ENCODE measurements around the gene FOXP2.
"Not testable (repeated sequence)": the region's sequence is repeated elsewhere in the genome, so short reads cannot be mapped to it uniquely, and the experiment has no call there.

FOXP2 gene

GRCh38 chr7:114547346-114547745 lies 132.7 kb downstream of the FOXP2 start:
- not testable (repeated sequence) for H3K9me3 ChIP-seq (ENCODE audit: control insufficient read depth, low read length); DNase-seq (ENCODE audit: low read depth); H3K27me3 ChIP-seq (replicated peaks; ENCODE audit: control insufficient read depth, insufficient read depth, low read length); H3K9ac ChIP-seq (ENCODE audit: low read length); H3K4me3 ChIP-seq (ENCODE audit: low read length); H3K36me3 ChIP-seq (ENCODE audit: control insufficient read depth, insufficient read depth, low read length, severe bottlenecking)
- H3K4me1 ChIP-seq (ENCODE audit: control insufficient read depth, insufficient read depth, low read length): peaks cover 20% of the 10 kb centered on the region

GRCh38 chr7:114548081-114548980 lies 133.7 kb downstream of the FOXP2 start:
- Histone ChIP-seq H3K9ac (ENCODE audit: low read length) (no peak overlapping the region), H3K4me1 (ENCODE audit: control insufficient read depth, insufficient read depth, low read length) (peaks cover 20% of the 10 kb centered on the region), H3K36me3 (ENCODE audit: control insufficient read depth, insufficient read depth, low read length, severe bottlenecking) (no peaks in the 10 kb centered on the region), H3K4me3 (ENCODE audit: low read length) (no peak overlapping the region), H3K9me3 (ENCODE audit: control insufficient read depth, low read length) (no peaks in the 10 kb centered on the region), H3K27me3 (replicated peaks; ENCODE audit: control insufficient read depth, insufficient read depth, low read length) (no peaks in the 10 kb centered on the region)
- peak; percentile 43 for DNase-seq (ENCODE audit: low read depth)

DNA sequence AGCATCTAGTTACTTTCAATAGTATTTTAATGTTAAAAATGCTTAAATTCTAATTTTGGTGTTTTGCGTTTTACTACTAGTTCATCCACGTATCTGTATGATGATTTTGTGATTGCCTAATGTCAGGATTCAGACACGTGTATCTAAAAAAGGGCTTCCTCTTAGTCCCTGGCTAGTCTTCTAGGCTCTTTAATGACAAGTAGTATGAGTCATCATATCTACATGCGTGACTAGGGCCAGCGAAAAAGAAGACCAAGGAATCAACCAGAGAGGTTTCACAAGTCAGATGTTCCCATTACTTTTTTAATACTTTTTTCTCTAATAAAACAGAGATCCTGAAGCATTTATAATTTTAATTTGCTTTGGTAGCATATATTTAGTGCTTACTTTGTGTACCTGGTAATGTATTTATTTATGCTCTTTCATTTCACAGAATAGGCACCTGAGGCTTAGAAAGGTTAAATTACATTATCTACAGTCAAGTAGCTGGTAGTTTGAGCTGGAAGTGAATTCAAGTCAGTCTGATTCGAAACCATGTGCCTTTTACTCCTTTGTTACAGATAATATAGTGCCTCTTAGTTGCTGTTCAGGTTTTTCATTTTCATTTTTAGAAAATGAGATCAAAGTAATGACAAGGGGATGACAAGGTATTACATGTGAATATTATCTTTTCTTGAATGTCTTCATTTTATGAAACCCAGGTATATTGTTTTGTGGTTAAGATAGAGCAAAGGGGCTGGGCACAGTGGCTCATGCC lies 140.3 kb downstream of the FOXP2 start:
- no peaks in the 10 kb centered on the region for H3K9me3 ChIP-seq (ENCODE audit: control insufficient read depth, low read length)
- DNase-seq (ENCODE audit: low read depth): no peak
- H3K4me1 ChIP-seq (ENCODE audit: control insufficient read depth, insufficient read depth, low read length): peaks cover 8% of the 10 kb centered on the region

GRCh38 chr7:114567416-114567815 lies 152.8 kb downstream of the FOXP2 start:
- Histone ChIP-seq H3K36me3 (ENCODE audit: control insufficient read depth, insufficient read depth, low read length, severe bottlenecking) (no peaks in the 10 kb centered on the region), H3K27me3 (replicated peaks; ENCODE audit: control insufficient read depth, insufficient read depth, low read length) (no peaks in the 10 kb centered on the region), H3K9me3 (ENCODE audit: control insufficient read depth, low read length) (no peaks in the 10 kb centered on the region), H3K4me3 (ENCODE audit: low read length) (no peak overlapping the region), H3K4me1 (ENCODE audit: control insufficient read depth, insufficient read depth, low read length) (peaks cover 7% of the 10 kb centered on the region), H3K9ac (ENCODE audit: low read length) (no peak overlapping the region)
- DNase-seq (ENCODE audit: low read depth): peak; percentile 70

More for the DNA sequence above, 140.3 kb downstream of the FOXP2 start:
- H3K9ac ChIP-seq (ENCODE audit: low read length): no peak overlapping the region
- H3K36me3 ChIP-seq (ENCODE audit: control insufficient read depth, insufficient read depth, low read length, severe bottlenecking): no peaks in the 10 kb centered on the region
- H3K4me3 ChIP-seq (ENCODE audit: low read length): peak overlapping the region; percentile 38
- no peaks in the 10 kb centered on the region for H3K27me3 ChIP-seq (replicated peaks; ENCODE audit: control insufficient read depth, insufficient read depth, low read length)

- peaks cover 10% of the 10 kb centered on the region for H3K4me1 ChIP-seq (ENCODE audit: control insufficient read depth, insufficient read depth, low read length)
- H3K9me3 ChIP-seq (ENCODE audit: control insufficient read depth, low read length): no peaks in the 10 kb centered on the region
- H3K9ac ChIP-seq (ENCODE audit: low read length): no peak overlapping the region
- no peak for DNase-seq (ENCODE audit: low read depth)
- no peaks in the 10 kb centered on the region for H3K27me3 ChIP-seq (replicated peaks; ENCODE audit: control insufficient read depth, insufficient read depth, low read length)
- no peak overlapping the region for H3K4me3 ChIP-seq (ENCODE audit: low read length)
- H3K36me3 ChIP-seq (ENCODE audit: control insufficient read depth, insufficient read depth, low read length, severe bottlenecking): no peaks in the 10 kb centered on the region
Observed at GRCh38 chr7:114569220-114569619, 154.6 kb downstream of the FOXP2 start.

GRCh38 chr7:114574384-114574783 lies 159.8 kb downstream of the FOXP2 start:
- DNase-seq (ENCODE audit: low read depth): peak; percentile 77
- Histone ChIP-seq H3K9ac (ENCODE audit: low read length) (no peak overlapping the region), H3K9me3 (ENCODE audit: control insufficient read depth, low read length) (no peaks in the 10 kb centered on the region), H3K4me1 (ENCODE audit: control insufficient read depth, insufficient read depth, low read length) (peaks cover 12% of the 10 kb centered on the region), H3K4me3 (ENCODE audit: low read length) (peak overlapping the region; percentile 56), H3K36me3 (ENCODE audit: control insufficient read depth, insufficient read depth, low read length, severe bottlenecking) (no peaks in the 10 kb centered on the region), H3K27me3 (replicated peaks; ENCODE audit: control insufficient read depth, insufficient read depth, low read length) (no peaks in the 10 kb centered on the region)

- Histone ChIP-seq H3K9ac (ENCODE audit: low read length) (no peak overlapping the region), H3K27me3 (replicated peaks; ENCODE audit: control insufficient read depth, insufficient read depth, low read length) (no peaks in the 10 kb centered on the region), H3K36me3 (ENCODE audit: control insufficient read depth, insufficient read depth, low read length, severe bottlenecking) (no peaks in the 10 kb centered on the region), H3K4me3 (ENCODE audit: low read length) (no peak overlapping the region), H3K4me1 (ENCODE audit: control insufficient read depth, insufficient read depth, low read length) (peaks cover 12% of the 10 kb centered on the region), H3K9me3 (ENCODE audit: control insufficient read depth, low read length) (no peaks in the 10 kb centered on the region)
- DNase-seq (ENCODE audit: low read depth): no peak
Observed at GRCh38 chr7:114575098-114575497, 160.5 kb downstream of the FOXP2 start.

DNA sequence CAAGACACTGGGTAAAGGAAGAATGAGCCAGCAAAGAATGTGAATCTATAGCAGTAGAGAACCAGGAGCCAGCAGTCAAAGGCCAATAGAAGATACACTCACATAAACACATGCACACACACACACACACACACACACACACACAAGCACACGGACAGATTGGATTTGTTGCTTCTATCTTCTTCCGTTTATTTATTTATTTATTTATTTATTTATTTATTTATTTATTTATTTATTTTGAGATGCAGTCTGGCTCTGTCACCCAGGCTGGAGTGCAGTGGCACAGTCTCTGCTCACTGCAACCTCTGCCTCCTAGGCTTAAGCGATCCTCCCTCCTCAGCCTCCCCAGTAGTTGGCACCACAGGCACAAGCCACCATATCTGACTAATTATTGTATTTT lies 166.3 kb downstream of the FOXP2 start:
- not testable (repeated sequence) for H3K27me3 ChIP-seq (replicated peaks; ENCODE audit: control insufficient read depth, insufficient read depth, low read length); H3K4me3 ChIP-seq (ENCODE audit: low read length); H3K36me3 ChIP-seq (ENCODE audit: control insufficient read depth, insufficient read depth, low read length, severe bottlenecking); H3K9ac ChIP-seq (ENCODE audit: low read length); H3K9me3 ChIP-seq (ENCODE audit: control insufficient read depth, low read length); H3K4me1 ChIP-seq (ENCODE audit: control insufficient read depth, insufficient read depth, low read length); DNase-seq (ENCODE audit: low read depth)

DNA sequence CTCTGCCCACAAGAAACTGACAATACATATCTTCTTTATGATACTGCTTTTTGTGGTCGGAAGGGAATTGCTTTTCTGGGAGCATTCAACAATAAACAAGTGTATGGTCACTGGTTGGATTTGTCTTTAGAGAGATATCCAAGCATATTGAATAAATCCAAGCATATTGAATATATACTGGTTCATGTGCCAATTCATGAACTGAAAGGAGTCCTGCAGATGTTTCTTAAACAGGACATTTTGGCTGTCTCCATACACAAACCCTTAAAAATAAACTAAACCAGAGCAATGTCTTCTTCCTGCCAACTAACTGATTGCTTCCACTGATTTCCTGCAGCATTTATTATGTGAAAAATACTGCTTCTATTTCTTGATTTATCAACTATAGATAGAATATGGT lies 173.9 kb downstream of the FOXP2 start:
- H3K4me1 ChIP-seq (ENCODE audit: control insufficient read depth, insufficient read depth, low read length): no peaks in the 10 kb centered on the region
- no peak for DNase-seq (ENCODE audit: low read depth)
- no peaks in the 10 kb centered on the region for H3K27me3 ChIP-seq (replicated peaks; ENCODE audit: control insufficient read depth, insufficient read depth, low read length)
- no peak overlapping the region for H3K4me3 ChIP-seq (ENCODE audit: low read length)
- no peaks in the 10 kb centered on the region for H3K36me3 ChIP-seq (ENCODE audit: control insufficient read depth, insufficient read depth, low read length, severe bottlenecking)
- no peak overlapping the region for H3K9ac ChIP-seq (ENCODE audit: low read length)
- no peaks in the 10 kb centered on the region for H3K9me3 ChIP-seq (ENCODE audit: control insufficient read depth, low read length)

GRCh38 chr7:114589436-114589835 lies 174.8 kb downstream of the FOXP2 start:
- Histone ChIP-seq H3K4me3 (ENCODE audit: low read length) (no peak overlapping the region), H3K9ac (ENCODE audit: low read length) (no peak overlapping the region), H3K9me3 (ENCODE audit: control insufficient read depth, low read length) (no peaks in the 10 kb centered on the region), H3K4me1 (ENCODE audit: control insufficient read depth, insufficient read depth, low read length) (no peaks in the 10 kb centered on the region), H3K27me3 (replicated peaks; ENCODE audit: control insufficient read depth, insufficient read depth, low read length) (no peaks in the 10 kb centered on the region), H3K36me3 (ENCODE audit: control insufficient read depth, insufficient read depth, low read length, severe bottlenecking) (no peaks in the 10 kb centered on the region)
- no peak for DNase-seq (ENCODE audit: low read depth)

DNA sequence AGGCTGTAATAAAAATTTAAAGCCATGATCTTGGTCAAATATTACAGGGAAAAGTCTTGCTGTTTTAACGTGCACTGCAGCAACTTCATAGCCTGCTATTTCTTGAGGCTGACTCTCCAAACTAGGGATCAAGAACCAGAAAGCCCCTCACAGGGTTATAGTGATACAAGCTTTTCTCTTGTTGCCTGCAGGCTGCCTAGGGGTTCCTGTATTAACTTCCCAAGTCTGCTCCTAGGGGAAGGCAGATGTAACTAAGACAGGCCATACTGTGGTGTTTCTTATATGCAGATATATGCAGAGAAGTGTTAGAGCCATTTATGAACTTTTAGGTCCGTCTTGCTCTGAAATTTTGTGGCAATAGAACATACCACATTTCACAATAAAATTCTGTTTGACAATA lies 175.7 kb downstream of the FOXP2 start:
- Histone ChIP-seq H3K4me3 (ENCODE audit: low read length) (no peak overlapping the region), H3K9me3 (ENCODE audit: control insufficient read depth, low read length) (no peaks in the 10 kb centered on the region), H3K4me1 (ENCODE audit: control insufficient read depth, insufficient read depth, low read length) (no peaks in the 10 kb centered on the region), H3K9ac (ENCODE audit: low read length) (no peak overlapping the region), H3K27me3 (replicated peaks; ENCODE audit: control insufficient read depth, insufficient read depth, low read length) (no peaks in the 10 kb centered on the region), H3K36me3 (ENCODE audit: control insufficient read depth, insufficient read depth, low read length, severe bottlenecking) (no peaks in the 10 kb centered on the region)
- DNase-seq (ENCODE audit: low read depth): no peak
